DMS 273 treated with DMSO at 0.1 percent for 48 hours (cell line): ENCODE measurements around the gene ZNRF4.
"Not testable (repeated sequence)": the region's sequence is repeated elsewhere in the genome, so short reads cannot be mapped to it uniquely, and the experiment has no call there.

Experiments used
- DNase-seq: peaks from one replicate; lab custom pipeline; 2025; lab: John Stamatoyannopoulos, UW

The ZNRF4 gene, protein sequence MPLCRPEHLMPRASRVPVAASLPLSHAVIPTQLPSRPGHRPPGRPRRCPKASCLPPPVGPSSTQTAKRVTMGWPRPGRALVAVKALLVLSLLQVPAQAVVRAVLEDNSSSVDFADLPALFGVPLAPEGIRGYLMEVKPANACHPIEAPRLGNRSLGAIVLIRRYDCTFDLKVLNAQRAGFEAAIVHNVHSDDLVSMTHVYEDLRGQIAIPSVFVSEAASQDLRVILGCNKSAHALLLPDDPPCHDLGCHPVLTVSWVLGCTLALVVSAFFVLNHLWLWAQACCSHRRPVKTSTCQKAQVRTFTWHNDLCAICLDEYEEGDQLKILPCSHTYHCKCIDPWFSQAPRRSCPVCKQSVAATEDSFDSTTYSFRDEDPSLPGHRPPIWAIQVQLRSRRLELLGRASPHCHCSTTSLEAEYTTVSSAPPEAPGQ

GRCh38 chr19:5455367-5456129 is at the start of gene ZNRF4:
TSS of gene ZNRF4 (plus strand) at chr19:5455417. CDS start at chr19:5455492, 75 bp downstream.
- no peak for DNase-seq

DNA sequence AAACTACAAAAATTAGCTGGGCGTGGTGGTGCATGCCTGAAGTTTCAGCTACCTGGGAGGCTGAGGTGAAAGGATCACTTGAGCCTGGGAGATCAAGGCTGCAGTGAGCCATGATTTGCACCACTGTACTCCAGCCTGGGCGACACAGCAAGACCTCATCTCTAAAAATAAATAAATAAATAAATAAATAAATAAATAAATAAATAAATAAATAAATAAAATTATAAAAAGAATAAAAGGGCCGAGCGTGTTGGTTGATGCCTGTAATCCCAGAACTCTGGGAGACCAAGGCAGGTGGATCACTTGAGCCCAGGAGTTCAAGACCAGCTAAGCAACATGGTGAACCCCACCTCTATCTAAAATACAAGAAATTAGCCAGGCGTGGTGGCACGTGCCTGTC is 49.0 kb upstream of the ZNRF4 start:
- DNase-seq = not testable (repeated sequence)

- no peak for DNase-seq
These were observed 48.4 kb upstream of the ZNRF4 start for GRCh38 chr19:5406816-5407215.

- DNase-seq = no peak
These were observed 47.9 kb upstream of the ZNRF4 start for GRCh38 chr19:5407356-5407755.

DNA sequence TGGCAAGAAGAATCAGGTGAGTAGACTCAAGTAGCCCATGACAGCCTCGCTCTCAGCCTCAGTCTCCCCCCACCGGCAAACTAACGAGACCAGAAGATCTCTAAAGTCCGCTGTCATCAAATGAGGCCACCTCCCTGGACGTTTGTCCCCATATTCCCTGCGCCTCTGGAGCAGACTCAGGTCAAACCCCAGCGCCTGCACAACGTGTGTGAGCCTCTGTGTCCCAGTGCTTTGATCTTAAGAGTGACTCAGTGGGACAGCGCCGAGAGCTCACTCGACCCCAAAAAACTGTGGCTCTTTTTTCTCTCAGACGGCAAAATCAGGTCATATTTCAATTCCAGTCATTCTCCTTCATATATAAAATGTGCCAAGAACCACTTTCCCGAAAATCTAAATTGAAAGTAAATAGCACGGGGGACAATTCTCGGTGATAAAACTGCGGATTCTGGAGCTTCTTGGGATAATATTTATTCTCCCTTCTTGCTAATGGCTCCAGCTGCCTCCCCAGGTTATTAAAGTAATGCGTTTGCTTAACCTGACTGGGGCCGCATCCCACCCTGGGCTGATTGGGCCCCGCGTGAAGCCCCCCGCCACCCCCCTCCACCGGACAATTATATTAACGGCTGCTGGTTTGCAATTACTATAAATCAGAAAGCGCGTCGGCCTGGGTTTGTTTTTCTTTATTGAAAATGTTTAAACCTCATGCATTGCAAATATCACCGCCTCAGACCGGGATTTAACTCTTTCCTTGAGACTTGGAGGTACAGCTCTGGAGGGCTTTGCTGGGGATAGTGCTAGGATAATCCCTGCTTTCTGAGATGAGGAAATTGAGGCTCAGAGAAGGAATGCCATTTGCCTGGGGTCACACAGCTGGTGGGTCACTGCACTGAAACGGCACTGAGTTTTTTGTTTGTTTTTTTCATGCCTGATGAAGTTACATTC is 37.5 kb upstream of the ZNRF4 start:
- no peak for DNase-seq

- DNase-seq = no peak
These were observed 36.5 kb upstream of the ZNRF4 start for GRCh38 chr19:5418677-5419076.

DNA sequence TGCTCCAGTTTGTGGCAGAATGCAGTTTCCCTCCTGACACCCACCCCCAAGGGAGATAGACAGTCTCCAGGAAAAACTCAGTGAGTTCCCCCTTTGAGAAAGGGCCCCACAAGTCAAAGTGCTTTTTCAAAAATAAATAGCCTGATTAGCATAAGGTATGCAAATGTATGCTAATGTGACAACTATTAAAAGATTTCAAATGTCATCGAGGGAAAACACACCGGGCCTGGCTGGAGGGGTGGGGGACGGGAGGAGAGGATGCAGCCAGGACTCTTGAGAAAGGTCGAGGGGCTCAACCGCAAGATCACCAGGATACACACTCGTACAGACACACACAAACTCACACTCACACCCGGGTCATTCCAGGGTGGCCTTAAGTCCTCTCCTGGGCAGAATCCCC is 34.3 kb upstream of the ZNRF4 start:
- no peak for DNase-seq

DNA sequence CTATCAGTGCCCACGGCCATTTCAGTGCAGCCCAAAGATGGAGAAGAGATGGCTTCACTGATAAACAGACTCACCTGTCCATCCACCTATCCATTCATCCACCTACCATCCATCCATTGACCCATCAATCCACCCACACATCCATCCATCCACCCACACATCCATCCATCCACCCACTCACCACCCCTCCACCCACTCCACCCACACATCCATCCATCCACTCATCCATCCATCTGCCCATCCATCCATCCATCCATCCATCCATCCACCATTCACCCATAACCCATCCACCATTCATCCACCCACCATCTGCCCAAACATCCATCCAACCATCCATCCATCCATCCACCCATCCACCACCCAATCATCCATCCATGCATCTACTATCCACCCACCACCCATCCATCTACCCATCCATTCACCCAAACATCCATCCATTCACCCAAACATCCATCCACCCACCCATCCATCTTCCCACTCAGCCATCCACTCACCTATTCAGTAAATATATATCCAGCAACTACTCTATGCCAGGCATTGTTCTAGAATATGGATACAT is 31.6 kb upstream of the ZNRF4 start:
- DNase-seq = no peak

GRCh38 chr19:5424192-5424973 is 30.8 kb upstream of the ZNRF4 start:
- DNase-seq = no peak

GRCh38 chr19:5425260-5425659 is 30.0 kb upstream of the ZNRF4 start:
- DNase-seq = no peak

DNA sequence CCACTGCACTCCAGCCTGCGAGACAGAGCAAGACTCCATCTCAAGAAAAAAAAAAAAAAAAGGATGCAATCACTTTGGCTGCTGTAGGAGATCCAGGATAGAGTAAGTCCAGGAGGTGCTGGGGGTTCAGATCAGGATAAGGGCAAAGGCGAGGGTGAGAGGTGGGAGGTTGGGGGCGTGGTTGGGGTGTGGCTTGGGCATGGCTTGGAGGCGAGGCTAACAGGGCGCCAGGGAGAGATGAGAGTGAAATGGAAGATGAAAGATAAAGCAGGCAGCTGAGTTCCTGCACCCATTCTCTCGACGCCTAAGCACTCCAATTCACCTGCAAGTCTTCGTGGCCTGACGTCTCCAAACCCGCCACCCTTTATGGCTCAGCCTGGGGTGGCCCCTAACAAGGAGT is 25.0 kb upstream of the ZNRF4 start:
- DNase-seq = no peak

DNA sequence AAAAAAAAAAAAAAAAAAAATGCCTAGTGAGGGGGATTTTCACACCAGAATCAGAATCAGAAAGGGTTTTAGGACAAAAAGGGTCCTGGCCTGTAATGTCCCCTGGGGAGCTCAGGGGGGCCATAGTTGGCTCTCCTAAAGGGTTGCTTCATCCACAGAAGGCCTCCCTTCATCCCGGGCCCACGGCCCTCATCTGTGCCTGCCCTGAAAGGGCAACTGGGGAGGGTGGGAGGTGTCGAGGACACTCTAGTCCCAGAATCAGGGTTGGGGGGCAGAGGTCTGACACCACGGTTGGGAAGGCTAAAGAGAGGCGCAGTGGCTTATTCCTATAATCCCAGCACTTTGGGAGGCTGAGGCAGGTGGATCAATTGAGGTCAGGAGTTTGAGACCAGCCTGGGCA is 22.5 kb upstream of the ZNRF4 start:
- no peak for DNase-seq

GRCh38 chr19:5434351-5434917 is 20.8 kb upstream of the ZNRF4 start:
- DNase-seq = no peak

- DNase-seq = no peak
These were observed 20.1 kb upstream of the ZNRF4 start for GRCh38 chr19:5434970-5435641.

GRCh38 chr19:5435642-5436017 is 19.6 kb upstream of the ZNRF4 start:
- no peak for DNase-seq

DNA sequence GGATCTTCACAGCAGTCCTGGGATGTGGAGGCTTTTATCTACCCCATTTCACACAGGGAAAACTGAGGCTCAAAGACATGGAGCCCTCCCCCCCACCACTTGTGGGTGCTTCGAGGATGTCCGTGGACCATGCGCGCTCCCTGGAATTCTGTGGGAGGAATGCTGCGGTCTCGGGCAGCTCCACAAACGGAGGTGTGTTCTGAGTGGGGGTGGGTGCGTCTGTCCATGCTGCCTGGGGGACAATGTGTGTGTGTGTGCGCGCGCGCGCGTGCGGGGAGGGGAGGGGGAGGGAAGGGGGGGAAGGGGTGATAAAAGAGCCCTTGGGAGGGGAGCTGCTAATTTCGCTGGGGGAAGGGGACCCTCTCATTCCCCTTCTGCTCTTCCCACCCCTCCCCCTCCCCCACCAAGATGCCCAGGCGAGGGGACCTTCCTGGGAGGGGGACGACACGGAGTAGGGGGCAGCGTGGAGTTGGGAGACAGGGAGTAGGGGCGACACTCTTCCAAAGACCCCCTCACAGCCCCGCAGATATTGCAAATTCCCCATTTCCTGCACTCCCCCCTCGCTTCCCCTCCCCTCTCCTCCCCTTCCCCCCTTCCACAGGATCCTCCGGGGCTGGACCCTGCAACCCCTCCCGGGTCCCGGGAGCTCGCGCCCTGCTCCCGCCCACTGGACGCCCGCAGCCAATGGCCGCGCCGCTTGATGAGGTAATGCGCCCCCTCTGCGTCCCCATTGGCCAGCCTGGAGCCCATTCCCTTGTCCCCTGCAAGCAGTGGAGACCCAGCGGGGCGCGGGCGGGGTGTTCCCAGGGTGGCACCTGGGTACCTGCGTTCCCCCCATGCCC is 18.9 kb upstream of the ZNRF4 start:
- DNase-seq = no peak

- DNase-seq = no peak
These were observed 18.3 kb upstream of the ZNRF4 start for GRCh38 chr19:5436948-5437306.

GRCh38 chr19:5438756-5439155 is 16.5 kb upstream of the ZNRF4 start:
- not testable (repeated sequence) for DNase-seq

- no peak for DNase-seq
These were observed 15.8 kb upstream of the ZNRF4 start for GRCh38 chr19:5439452-5439851.
